ENCODE measurements around the gene NDC1. TPM values are rescaled to one million over a fixed set of nuclear protein-coding genes. Genes with fewer than 3 reads are reported as not detected.

The NDC1 gene
- total RNA-seq, 1 donor from 2014 or later = 9.8 TPM

DNA sequence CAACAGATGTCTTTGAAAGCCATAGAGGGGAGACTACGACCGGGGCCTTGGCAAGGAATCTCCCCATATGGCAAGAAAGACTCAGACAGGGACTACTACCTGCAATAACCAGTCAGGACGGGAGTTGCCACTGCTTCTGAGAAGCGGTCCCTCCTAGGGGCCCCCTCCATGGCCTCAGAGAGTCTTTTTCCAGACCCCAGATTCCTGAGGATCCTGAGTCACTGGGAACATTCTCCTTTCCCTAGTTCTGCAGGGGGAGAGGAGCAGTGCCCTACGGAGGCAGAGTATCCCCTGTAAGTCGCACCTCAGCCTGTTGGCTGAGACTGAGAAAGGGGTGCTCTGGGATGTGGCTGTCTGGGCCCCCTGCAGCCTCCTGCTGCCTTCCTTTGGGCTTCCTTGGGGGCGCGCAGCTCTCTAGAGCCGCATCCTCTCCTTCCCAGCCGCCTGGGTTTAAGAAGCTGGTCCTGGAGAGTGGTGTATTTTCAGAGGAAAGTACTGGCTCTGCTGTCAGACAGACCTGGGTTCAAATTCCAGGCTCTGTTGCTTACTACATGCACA is 107.0 kb downstream of the NDC1 start:
- TF ChIP-seq, protein P1, sequence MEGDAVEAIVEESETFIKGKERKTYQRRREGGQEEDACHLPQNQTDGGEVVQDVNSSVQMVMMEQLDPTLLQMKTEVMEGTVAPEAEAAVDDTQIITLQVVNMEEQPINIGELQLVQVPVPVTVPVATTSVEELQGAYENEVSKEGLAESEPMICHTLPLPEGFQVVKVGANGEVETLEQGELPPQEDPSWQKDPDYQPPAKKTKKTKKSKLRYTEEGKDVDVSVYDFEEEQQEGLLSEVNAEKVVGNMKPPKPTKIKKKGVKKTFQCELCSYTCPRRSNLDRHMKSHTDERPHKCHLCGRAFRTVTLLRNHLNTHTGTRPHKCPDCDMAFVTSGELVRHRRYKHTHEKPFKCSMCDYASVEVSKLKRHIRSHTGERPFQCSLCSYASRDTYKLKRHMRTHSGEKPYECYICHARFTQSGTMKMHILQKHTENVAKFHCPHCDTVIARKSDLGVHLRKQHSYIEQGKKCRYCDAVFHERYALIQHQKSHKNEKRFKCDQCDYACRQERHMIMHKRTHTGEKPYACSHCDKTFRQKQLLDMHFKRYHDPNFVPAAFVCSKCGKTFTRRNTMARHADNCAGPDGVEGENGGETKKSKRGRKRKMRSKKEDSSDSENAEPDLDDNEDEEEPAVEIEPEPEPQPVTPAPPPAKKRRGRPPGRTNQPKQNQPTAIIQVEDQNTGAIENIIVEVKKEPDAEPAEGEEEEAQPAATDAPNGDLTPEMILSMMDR (IDR thresholded peaks at IDR 0.05) = no peak
- H3K4me3 Mint-ChIP-seq (ENCODE audit: unreplicated experiment) = peak overlapping the region; percentile 81
- H3K27me3 Mint-ChIP-seq (ENCODE audit: unreplicated experiment) = no peaks in the 10 kb centered on the region
- peaks cover 4% of the 10 kb centered on the region for H3K36me3 Mint-ChIP-seq (ENCODE audit: unreplicated experiment)
- DNase-seq (ENCODE audit: extremely low spot score, unreplicated experiment) = no peak
- peak overlapping the region; percentile 97 for H3K27ac Mint-ChIP-seq (ENCODE audit: unreplicated experiment)
- no peaks in the 10 kb centered on the region for H3K9me3 Mint-ChIP-seq (ENCODE audit: unreplicated experiment)
- peaks cover 96% of the 10 kb centered on the region for H3K4me1 Mint-ChIP-seq (ENCODE audit: unreplicated experiment)

DNA sequence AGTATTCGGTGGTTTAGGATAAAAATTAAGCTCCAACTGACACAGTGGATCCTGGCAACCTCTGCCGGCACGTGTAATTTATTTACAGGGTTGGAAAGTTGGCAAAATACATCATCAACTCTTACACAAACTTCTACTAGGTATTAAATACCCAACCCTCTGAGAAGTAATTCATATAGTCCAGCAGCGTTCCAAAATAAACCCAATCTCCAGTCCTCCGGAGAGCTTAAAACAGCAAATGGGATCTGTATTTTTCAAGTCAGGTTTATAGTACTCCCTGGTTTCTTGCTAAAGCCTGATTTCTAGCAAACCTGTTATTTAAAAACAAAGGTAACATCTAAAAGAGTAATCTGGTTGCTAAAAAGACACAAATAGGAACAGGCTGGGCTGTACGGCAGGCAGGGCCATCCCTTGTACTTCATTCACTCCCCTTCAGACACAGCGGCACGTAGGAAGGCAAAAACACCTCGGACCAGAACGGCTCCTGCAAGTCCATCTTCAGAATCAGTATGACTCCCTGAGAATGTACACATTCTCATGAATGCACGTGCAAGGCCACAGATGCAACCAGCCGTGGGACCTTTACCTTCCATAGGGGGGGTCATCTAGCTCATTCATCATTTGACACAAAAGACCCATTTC is 107.8 kb downstream of the NDC1 start:
- H3K36me3 Mint-ChIP-seq (ENCODE audit: unreplicated experiment) = peaks cover 4% of the 10 kb centered on the region
- H3K9me3 Mint-ChIP-seq (ENCODE audit: unreplicated experiment) = no peaks in the 10 kb centered on the region
- H3K4me1 Mint-ChIP-seq (ENCODE audit: unreplicated experiment) = peaks cover 93% of the 10 kb centered on the region
- peak overlapping the region; percentile 60 for H3K4me3 Mint-ChIP-seq (ENCODE audit: unreplicated experiment)
- no peaks in the 10 kb centered on the region for H3K27me3 Mint-ChIP-seq (ENCODE audit: unreplicated experiment)
- TF ChIP-seq, protein P1 (IDR thresholded peaks at IDR 0.05) = no peak
- peak overlapping the region; percentile 97 for H3K27ac Mint-ChIP-seq (ENCODE audit: unreplicated experiment)
- no peak for DNase-seq (ENCODE audit: extremely low spot score, unreplicated experiment)

DNA sequence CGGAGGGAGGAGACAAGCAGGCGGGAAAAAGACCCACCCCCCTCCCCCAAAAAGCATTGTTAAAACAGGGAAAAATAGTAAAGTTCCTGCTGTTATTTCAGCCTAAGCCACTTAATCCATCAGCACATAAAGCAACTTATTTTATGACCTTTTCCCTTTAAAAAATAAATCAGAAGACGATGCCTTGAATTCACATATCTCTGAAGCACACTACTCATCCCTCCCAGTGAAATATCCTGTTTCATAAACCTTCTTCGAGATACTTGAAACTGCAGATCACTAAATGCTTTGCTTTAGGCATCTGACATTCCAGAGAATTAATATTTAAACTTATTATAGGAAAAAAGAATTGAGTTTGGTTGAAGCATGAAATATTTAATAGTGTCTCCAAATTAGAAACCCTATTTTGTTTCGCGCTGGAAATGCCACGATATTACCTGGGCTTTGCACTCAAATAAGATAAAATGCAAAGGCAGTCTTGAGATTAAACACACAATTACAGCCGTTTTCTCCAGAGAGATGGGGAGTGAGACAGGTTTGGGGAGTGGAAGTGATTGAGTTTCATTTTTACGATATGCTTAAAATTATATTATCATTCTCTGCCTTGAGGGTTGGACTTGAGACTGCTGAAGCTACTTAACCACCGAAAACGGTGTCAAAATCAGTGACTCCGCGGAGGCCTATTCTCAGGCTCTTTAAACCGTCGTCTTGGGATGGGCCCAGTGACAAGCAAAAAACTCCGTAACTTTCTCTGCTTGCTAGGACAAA is 108.5 kb downstream of the NDC1 start:
- DNase-seq (ENCODE audit: extremely low spot score, unreplicated experiment) = no peak
- peaks cover 8% of the 10 kb centered on the region for H3K36me3 Mint-ChIP-seq (ENCODE audit: unreplicated experiment)
- TF ChIP-seq, protein P1 (IDR thresholded peaks at IDR 0.05) = no peak
- peaks cover 93% of the 10 kb centered on the region for H3K4me1 Mint-ChIP-seq (ENCODE audit: unreplicated experiment)
- H3K27me3 Mint-ChIP-seq (ENCODE audit: unreplicated experiment) = no peaks in the 10 kb centered on the region
- no peaks in the 10 kb centered on the region for H3K9me3 Mint-ChIP-seq (ENCODE audit: unreplicated experiment)
- peak overlapping the region; percentile 60 for H3K4me3 Mint-ChIP-seq (ENCODE audit: unreplicated experiment)
- peak overlapping the region; percentile 97 for H3K27ac Mint-ChIP-seq (ENCODE audit: unreplicated experiment)

DNA sequence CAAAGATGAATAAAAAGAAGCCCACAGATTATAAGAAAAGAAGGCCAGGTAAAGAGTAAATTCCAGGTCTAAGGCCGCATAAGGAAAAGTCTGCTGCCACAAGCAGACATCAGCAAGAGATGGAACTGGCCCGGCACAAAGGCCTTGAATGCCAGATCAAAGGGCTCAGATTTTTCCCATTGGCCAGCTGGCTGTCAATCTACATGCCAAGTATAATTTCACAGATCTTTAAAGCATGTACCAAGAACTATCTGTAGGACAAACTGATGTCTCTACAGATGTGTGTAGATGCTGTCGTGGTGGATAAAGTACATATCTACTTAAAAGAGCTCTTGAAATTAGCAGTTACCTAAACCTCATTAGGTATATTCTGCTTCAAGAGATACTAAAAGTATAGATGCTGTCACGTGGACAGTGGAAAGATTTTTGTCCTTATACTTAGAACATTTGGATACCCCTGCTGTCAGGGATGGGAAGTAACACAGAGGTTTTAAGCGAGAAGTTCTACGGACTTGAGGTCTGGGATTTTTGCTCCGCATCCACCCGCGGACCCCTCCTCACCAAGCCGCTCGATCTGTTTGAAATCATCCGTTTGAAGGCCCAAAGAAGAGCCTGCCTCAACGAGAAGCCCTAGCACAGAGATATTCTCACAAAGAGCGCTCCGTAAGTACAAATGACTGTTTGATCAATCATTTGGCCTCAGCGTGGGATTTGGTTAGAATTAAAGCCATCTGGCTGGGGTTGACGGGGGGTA is 109.2 kb downstream of the NDC1 start:
- Mint-ChIP-seq H3K4me3 (ENCODE audit: unreplicated experiment) (peak overlapping the region; percentile 43), H3K9me3 (ENCODE audit: unreplicated experiment) (no peaks in the 10 kb centered on the region), H3K27ac (ENCODE audit: unreplicated experiment) (peak overlapping the region; percentile 97), H3K36me3 (ENCODE audit: unreplicated experiment) (peaks cover 10% of the 10 kb centered on the region), H3K27me3 (ENCODE audit: unreplicated experiment) (no peaks in the 10 kb centered on the region), H3K4me1 (ENCODE audit: unreplicated experiment) (peaks cover 87% of the 10 kb centered on the region)
- TF ChIP-seq, protein P1 (IDR thresholded peaks at IDR 0.05) = no peak
- DNase-seq (ENCODE audit: extremely low spot score, unreplicated experiment) = no peak
